ENCODE measurements around the gene ZFAND3.

DNA sequence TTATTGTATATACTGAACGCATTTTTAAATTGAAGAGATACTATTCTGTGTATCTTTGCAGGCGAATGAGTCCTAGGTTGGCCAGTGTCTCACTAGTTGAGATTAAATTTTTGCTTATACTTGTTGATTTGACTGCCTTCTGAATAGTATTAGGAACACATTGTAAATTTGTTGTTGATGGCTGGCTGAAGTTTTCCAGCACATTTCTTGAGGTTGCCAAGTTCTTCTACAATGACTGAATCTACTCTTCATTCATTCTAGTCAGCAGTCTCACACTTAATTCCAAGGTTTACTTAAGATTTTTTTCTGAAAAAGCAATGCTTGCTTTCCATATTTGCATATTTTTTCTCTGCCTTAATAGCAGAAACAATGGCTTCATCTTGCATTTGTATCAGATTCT, 151.7 kb downstream of the ZFAND3 start:
- TF ChIP-seq, protein P1, sequence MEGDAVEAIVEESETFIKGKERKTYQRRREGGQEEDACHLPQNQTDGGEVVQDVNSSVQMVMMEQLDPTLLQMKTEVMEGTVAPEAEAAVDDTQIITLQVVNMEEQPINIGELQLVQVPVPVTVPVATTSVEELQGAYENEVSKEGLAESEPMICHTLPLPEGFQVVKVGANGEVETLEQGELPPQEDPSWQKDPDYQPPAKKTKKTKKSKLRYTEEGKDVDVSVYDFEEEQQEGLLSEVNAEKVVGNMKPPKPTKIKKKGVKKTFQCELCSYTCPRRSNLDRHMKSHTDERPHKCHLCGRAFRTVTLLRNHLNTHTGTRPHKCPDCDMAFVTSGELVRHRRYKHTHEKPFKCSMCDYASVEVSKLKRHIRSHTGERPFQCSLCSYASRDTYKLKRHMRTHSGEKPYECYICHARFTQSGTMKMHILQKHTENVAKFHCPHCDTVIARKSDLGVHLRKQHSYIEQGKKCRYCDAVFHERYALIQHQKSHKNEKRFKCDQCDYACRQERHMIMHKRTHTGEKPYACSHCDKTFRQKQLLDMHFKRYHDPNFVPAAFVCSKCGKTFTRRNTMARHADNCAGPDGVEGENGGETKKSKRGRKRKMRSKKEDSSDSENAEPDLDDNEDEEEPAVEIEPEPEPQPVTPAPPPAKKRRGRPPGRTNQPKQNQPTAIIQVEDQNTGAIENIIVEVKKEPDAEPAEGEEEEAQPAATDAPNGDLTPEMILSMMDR (IDR thresholded peaks at IDR 0.05): no peak
- TF ChIP-seq POLR2AphosphoS5 (IDR thresholded peaks at IDR 0.05) (no peak), POLR2A (IDR thresholded peaks at IDR 0.05; ENCODE audit: low read depth) (no peak)
